M059J (cell line): ENCODE measurements around the gene FOXO6. TPM values are rescaled to one million over a fixed set of nuclear protein-coding genes. Genes with fewer than 3 reads are reported as not detected.

ENCODE experiments used
- DNase-seq: peaks from one replicate; pipeline ENCODE4 v3.0.0-alpha.2; 2012; ENCODE audit warnings: low read depth
- total RNA-seq: library from RNA; depleted of rRNA; stranded (reverse); fragments of >200 nt; shearing (Covaris generic); gene quantifications from 2 replicates; pipeline ENCODE4 v1.2.3, GENCODE V29; 2014

The FOXO6 gene
- total RNA-seq, 1 experiment from 2014 or later = 0.57 TPM

DNA sequence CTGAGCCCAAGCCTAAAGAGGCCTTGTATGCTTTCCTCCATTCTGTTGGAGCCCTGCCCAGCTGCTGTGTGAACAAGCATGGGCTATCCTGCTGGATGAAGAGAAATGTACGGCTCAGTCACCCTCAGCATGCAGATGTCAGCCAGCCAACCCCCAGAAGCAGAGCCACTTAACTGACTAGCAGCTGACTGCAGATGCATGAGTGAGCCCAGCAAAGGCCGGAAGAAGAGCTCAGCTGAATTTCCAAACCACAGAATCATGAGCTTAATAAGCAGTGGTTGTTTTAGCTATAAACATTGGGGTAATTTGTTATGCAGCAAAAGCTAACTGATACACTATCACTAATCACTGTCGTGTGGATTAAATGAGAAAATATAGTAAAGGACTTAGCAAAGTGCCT is 39.0 kb downstream of the FOXO6 start:
- DNase-seq = no peak

- DNase-seq = no peak
Measured at GRCh38 chr1:41401899-41402298, 40.7 kb downstream of the FOXO6 start.

DNA sequence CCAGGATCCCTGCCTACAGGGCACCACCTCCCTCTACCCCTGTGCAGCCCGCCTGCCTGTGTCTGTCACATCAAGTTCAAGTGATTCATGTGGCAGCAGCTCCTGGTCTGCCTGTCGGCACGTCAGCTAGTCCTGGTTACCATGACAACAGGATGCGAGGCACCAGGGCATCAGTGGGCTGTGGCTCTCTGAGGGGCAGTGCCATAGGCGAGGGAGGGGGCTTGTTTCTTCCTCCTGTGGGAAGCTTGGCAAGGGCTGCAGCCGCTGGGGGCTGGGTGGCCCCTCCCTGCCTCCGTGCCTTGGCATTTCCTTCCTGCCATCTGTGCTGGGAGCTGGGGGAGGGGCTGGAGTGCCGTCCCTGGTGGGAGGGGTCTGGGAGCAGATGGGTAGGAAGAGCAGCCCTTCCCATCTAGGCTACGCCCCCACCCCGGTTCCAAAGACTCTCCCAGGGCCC is 43.1 kb downstream of the FOXO6 start:
- DNase-seq = peak; percentile 83

GRCh38 chr1:41407664-41408252 is 46.5 kb downstream of the FOXO6 start:
- DNase-seq = no peak

GRCh38 chr1:41408691-41409090 is 47.5 kb downstream of the FOXO6 start:
- no peak for DNase-seq

DNA sequence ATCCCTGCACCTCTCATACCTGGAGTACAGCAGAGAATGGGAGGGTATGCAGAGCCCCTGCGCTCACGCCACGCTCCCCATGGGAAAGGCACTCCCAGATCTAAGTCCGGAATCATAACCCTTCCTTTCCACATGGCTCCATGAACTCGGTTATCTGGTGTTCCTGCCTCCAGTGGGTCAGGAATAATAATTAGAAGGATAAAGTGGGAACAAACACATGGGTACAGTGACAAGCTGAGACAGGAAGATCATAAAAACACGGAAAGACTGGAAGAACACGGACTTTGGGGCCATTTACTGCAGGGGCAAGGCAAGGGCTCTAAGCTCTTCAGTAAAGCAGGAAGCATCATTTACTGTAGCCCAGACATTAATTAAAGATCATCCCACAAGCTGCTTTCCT is 48.6 kb downstream of the FOXO6 start:
- no peak for DNase-seq

- DNase-seq = no peak
Measured at GRCh38 chr1:41410462-41410861, 49.2 kb downstream of the FOXO6 start.

GRCh38 chr1:41411229-41411628 is 50.0 kb downstream of the FOXO6 start:
- DNase-seq = no peak

DNA sequence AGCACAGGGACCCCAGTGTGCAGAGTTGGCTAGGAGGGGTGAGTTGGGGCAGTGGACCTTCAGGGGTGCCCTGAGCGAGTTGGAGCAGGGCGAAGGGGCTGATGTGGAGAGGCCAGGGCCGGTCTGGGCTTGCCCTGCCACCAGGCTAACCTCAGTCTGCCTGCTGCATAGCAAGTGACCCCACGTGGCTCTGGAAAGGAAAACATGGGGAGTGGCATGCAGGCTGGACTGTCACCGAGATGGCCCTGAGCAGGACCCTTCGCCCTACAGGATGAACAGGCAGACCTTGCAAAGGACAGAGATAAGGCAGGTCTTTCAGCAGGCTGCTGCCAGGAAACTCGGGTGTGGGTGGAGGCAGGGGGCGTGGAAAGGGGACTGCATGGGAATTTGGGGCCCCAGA is 51.5 kb downstream of the FOXO6 start:
- no peak for DNase-seq

DNA sequence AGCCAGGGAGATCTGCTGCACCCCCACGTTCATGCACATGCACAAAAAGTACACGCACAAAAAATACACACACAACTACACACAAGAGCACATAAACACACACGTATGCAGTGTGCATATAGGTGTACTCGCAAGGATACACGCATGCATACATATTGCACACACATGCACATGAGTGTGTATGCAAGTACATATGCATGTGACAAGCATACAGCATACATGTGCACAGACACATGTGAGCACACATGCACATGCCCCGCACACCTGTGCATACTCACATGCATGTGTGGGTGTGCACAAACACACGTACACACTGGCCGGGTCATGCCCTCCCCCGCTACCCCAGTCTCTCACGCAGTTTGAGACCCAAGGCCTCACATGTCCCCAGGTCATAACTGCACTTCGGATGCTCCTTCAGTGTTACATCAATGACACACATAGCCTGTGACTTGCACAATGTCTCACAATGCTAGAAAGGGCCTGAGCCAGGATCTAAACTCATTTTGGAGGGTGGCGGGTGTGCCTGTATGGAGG is 52.6 kb downstream of the FOXO6 start:
- DNase-seq = no peak

DNA sequence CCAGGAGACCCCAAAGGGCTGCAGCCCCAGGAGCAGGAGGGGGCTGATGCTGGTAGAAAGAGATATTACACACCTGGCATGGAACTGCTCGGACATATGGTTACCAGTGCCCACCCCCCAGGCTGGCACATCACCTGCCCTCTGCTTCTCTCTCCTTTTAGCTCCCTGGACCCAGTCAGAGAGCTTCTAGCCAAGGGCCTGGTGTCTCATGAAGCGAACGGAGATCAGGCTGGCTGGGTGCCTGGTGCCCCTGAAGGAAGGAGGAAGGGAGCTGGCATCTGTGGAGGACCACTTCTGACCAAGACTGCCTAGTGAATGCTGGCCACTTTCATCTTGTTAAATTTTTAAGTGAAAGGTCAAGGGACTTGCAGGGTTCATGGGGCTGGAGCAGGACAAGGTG is 53.1 kb downstream of the FOXO6 start:
- no peak for DNase-seq

- peak; percentile 78 for DNase-seq
Measured at GRCh38 chr1:41414716-41415306, 53.6 kb downstream of the FOXO6 start.

GRCh38 chr1:41416081-41416480 is 54.8 kb downstream of the FOXO6 start:
- DNase-seq = no peak

DNA sequence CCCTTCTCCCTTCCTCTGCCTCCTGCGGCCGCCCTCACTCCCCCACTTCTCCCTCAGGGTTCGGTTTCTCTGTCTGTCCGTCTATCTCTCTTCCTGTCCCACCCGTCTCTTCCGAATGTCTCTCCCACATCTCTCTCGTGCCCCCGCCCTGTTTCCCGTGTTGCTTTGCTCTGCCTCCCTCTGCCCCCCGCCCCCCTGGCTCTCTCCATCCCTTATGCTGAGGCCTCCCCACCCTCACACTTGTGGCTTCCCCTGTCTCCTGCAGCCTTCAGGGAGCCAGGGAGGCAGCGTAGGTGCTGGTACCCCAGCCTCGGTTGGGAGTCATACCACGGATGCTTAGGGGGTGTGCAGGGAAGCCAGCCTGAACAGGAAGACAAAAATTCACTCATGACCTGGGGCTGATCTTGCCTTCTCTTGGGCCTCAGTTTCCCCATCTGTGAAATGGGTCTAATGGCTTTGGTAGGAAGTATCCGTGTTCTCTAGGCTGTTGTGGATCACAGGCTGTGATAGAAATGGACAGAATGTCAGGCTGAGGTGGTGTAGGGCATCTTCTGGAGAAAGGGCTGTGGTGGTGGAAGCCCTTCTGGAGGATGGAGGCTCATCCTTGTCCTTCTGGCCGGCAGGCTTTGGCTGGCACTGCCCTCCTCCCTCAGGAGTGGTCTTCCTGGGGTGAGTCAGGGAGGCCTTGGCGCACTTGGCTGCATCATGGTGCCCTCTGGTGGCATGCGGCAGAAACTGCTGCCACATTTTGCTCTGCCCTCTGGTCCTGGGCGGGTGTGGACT is 55.5 kb downstream of the FOXO6 start:
- DNase-seq = peak; percentile 74

- DNase-seq = no peak
Measured at GRCh38 chr1:41417335-41417682, 56.1 kb downstream of the FOXO6 start.

DNA sequence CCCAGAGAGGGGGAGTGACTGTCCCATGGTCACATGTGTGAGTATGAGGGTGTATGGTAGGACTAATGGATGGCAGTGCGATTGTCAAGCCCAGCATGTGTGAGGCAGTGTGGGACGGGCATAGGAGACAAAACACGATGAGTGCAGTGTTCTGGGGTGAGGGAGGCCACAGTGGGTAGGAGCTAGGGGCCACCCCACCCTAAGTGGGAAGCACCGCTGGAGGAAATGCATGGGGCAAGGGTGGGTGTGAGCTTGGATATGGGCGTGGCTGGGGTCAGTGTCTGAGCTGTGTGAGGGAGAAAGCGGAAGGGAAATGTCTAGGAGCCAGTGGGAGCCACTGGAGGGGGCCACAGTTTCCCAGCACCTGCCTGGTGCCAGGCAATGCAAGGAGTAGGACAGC is 56.5 kb downstream of the FOXO6 start:
- no peak for DNase-seq

- peak; percentile 94 for DNase-seq
Measured at GRCh38 chr1:41418857-41419583, 57.8 kb downstream of the FOXO6 start.

DNA sequence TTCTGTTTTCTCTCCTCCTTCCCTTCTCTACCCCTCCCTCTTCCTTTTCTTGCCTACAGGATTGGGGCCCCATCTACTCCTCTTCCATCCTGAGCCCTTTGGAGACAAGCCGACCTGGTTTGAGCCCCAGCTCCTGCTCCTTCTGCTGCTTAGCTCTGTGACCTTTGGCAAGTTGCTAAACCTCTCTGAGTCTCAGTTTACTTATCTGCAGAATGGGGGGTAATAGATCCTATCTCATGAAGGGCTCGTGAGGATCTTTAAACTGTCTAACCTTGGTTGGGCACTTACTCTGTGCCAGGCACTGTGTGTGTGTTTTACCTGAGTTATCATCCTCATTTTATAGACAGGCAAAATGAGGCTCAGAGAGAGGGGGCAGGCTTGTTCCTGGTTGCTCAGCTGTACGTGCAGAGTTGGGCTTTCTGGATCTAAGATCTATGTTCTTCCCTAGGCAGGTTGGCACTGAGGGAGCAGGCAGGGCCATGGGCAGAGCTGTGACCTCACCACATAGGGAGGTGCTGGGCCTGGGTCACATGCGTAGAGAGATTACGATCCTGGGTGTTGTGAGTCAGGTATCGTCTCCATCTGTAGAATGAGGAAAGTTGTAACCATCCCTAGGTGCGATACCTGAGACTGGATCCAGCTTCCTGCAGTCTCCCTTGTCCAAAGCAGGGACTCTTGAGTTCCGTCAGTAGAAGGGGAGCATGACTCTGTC is 58.5 kb downstream of the FOXO6 start:
- DNase-seq = no peak

DNA sequence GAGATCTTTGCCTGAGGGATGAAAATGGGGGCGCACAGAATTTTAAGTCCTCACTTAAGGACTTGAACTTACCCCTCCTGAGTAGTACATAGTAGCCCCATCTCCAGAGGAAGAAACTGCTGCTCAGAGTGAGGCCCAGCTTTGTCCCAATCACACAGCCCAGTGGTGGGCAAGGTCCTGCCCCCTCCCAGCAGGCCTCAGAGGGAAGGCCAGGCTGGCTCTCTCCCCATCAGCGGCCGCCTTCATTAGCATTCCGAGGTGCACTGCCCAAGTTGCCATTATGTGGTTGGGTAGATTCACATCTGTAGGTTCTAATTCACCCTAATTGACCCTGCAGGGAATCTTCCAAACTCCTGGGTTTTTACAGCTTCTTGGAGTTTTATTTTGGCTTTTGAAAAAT is 59.1 kb downstream of the FOXO6 start:
- DNase-seq = no peak

- no peak for DNase-seq
Measured at GRCh38 chr1:41420860-41421259, 59.6 kb downstream of the FOXO6 start.

GRCh38 chr1:41422306-41422705 is 61.1 kb downstream of the FOXO6 start:
- no peak for DNase-seq
